GM12873 (cell line): ENCODE results near the gene BCL2L11.

ENCODE experiments used
- CTCF ChIP-seq: IDR thresholded peaks from 2 replicates; pipeline ENCODE4 v1.5.1; 2012; ENCODE audit warnings: low read depth, mild to moderate bottlenecking, moderate library complexity, low read length, control low read depth; ENCODE audit not compliant: insufficient read depth; ENCODE audit errors: missing control alignments

Gene BCL2L11

DNA sequence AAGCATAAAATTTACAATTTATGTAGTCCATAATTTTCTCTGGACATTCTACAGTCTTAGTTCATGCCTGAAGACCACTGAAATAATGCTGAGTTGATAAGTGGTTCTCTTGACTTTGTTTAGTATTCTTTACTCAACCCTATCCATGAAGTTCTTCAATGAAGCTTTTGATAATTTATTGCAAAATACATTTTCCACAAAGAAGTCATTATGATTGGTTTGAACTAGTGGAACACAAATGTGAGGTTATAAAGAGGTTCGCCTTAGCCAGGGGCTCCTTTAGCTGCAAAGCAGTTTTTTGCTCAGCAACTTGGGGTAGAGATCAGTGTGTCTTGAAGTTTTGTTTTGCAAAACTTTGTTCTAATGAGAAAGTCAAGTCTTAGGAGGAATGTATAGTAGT, 5.9 kb downstream of the BCL2L11 start:
- no peak for TF ChIP-seq CTCF

GRCh38 chr2:111127351-111127750, 6.6 kb downstream of the BCL2L11 start:
- TF ChIP-seq CTCF: no peak

DNA sequence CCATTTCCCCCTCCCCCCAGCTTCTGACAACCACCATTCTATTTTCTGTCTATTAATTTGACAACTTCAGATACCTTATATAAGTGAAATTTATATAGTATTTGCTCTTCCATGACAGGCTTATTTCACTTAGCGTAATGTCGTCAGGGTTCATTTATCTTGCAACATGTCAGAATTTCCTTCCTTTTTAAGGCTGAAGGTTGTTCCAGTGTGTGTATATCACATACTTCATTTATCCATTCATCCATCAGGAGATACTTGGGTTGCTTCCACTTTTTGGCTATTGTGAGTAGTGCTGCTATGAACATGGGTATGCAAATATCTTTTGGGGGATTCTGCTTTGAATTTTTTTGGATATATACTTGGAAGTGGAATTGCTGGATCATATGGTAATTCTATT, 7.4 kb downstream of the BCL2L11 start:
- no peak for TF ChIP-seq CTCF

DNA sequence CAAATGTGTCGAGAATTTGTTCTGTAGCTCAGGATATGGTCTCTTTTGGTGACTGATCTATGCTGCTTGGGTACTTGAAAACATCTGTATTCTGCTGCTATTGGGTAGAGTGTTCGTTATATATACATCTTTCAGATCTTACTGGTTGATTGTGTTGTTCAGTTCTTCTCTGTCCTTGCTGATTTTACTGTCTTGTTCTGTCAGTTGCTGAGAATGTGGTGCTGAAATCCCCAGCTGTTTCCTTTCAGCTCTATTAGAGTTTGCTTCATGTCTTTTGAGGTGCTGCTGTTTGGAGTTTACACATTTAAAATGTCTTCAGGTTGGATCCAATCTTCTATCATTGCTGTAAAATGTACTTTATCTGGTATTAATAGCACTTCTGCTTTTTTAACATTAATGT, 12.9 kb downstream of the BCL2L11 start:
- no peak for TF ChIP-seq CTCF

DNA sequence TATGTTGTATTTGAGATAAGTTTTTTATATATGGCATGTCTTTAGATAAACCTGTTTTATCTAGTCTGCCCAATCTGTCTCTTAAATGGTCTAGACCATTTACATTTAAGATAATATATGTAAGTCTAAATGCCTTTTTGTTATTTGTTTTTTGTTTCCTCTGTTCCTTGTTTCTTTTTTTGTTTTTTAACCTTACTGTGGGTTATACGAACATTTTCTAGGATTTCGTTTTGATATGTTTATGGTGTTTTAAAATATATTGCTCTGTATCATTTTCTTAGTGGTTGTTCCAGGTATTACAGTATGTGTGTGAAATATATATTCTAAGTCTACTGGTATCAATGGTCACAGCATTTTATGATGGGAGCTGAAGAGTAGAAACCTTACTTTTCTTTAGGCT, 13.3 kb downstream of the BCL2L11 start:
- TF ChIP-seq CTCF: no peak

GRCh38 chr2:111135237-111135909, 14.7 kb downstream of the BCL2L11 start:
- no peak for TF ChIP-seq CTCF

DNA sequence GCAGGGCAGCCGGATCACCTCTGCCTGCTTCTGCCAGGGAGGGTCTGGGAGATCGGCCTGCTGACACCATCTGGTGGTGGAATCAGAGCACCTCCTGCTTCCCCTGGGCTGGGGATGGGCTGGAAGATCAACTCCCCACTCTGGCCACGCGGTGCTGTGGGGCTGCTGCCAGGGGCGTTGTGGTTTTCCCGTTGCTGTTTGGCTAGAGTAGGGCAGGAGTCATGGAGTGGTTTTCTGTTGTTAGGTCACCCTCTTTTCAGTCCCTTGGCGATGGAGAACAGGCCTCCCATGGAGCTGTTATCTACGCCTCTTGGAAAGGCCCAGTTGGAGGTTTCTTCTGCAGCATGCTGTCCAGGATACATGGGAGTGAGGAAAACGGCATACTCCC, 15.2 kb downstream of the BCL2L11 start:
- no peak for TF ChIP-seq CTCF
